OCI-LY3 (cell line): Measurements from ENCODE around the gene TPD52L2.

Experiments
- EZH2phosphoT487 ChIP-seq: fragments of 200-600 bp; shearing (Covaris generic); IDR thresholded peaks from 2 replicates; pipeline ENCODE4 v1.6.1; 2018; ENCODE audit warnings: antibody characterized with exemption, mixed run types, low read depth
- TF ChIP-seq, protein P1 (sequence below): fragments of 200-600, 300-600 bp; sonication (generic); IDR thresholded peaks from 2 replicates; pipeline ENCODE4 v1.5.1; 2014; ENCODE audit warnings: antibody characterized with exemption, low read length, low read depth

DNA sequence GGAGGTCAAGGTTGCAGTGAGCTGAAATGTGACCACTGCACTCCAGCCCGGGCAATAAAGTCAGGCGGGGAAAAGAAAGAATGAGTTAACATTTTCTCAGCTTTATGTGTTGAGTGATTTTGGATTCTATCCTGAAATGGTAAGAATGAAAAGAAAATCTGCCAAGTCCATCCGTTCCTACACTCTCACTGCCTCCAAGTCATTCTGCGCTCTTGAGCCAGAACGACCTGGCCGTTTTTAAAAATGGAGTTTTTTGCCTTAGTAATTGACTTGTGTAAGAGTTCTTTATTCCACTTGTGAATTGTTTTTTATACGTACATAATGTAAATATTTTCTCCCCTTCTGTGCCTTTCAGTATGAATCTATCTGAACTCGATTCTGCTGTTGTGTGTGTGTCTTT is 58.6 kb downstream of the TPD52L2 start:
- TF ChIP-seq, protein P1, sequence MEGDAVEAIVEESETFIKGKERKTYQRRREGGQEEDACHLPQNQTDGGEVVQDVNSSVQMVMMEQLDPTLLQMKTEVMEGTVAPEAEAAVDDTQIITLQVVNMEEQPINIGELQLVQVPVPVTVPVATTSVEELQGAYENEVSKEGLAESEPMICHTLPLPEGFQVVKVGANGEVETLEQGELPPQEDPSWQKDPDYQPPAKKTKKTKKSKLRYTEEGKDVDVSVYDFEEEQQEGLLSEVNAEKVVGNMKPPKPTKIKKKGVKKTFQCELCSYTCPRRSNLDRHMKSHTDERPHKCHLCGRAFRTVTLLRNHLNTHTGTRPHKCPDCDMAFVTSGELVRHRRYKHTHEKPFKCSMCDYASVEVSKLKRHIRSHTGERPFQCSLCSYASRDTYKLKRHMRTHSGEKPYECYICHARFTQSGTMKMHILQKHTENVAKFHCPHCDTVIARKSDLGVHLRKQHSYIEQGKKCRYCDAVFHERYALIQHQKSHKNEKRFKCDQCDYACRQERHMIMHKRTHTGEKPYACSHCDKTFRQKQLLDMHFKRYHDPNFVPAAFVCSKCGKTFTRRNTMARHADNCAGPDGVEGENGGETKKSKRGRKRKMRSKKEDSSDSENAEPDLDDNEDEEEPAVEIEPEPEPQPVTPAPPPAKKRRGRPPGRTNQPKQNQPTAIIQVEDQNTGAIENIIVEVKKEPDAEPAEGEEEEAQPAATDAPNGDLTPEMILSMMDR = no peak
- no peak for TF ChIP-seq EZH2phosphoT487
